Aorta (tissue), 5 donors: ENCODE results near the gene PLEKHB1. TPM values are rescaled to one million over a fixed set of nuclear protein-coding genes. Genes with fewer than 3 reads are reported as not detected.
A peak's percentile ranks its signal among the peaks of the same experiment; 100 is the strongest.

ENCODE experiments used
- ATAC-seq: fragments of 200-7000 bp; cut with Tn5 transposase; one replicate; pipeline ENCODE4 v1.9.1; 2022; ENCODE audit warnings: moderate library complexity; ENCODE audit not compliant: low FRiP score
- DNase-seq, 2 donors: peaks; one replicate each; pipeline ENCODE4 v3.0.0-alpha.2; 2020
- H3K27ac ChIP-seq, 2 donors: one replicate each; pipeline ENCODE4 v1.5.1; 2013; ENCODE audit warnings: low read length in 2 of 2, mild to moderate bottlenecking in 2 of 2, moderate library complexity in 2 of 2, control low read depth in 1 of 2, inconsistent platforms in 1 of 2, low read depth in 1 of 2
- H3K27me3 ChIP-seq, 2 donors: one replicate each; pipeline ENCODE4 v1.6.1; 2013; ENCODE audit warnings: control low read depth in 1 of 2, low read length in 1 of 2, mild to moderate bottlenecking in 1 of 2, moderate library complexity in 1 of 2; ENCODE audit not compliant: insufficient read depth in 2 of 2, control insufficient read depth in 1 of 2
- H3K36me3 ChIP-seq, 2 donors: one replicate each; pipeline ENCODE4 v1.6.1; 2013; ENCODE audit warnings: control low read depth in 1 of 2, low read length in 1 of 2, mild to moderate bottlenecking in 1 of 2; ENCODE audit not compliant: insufficient read depth in 2 of 2, control insufficient read depth in 1 of 2
- H3K4me1 ChIP-seq, 2 donors: one replicate each; pipeline ENCODE4 v1.6.1; 2013; ENCODE audit warnings: low read length in 2 of 2, control low read depth in 1 of 2, mild to moderate bottlenecking in 1 of 2, moderate library complexity in 1 of 2; ENCODE audit not compliant: insufficient read depth in 2 of 2, control insufficient read depth in 1 of 2
- H3K4me3 ChIP-seq, 2 donors: one replicate each; pipeline ENCODE4 v1.5.1; 2013; ENCODE audit warnings: low read length in 2 of 2, control low read depth in 1 of 2, mild to moderate bottlenecking in 1 of 2
- H3K9me3 ChIP-seq: one replicate; pipeline ENCODE4 v1.6.1; 2013; ENCODE audit warnings: mild to moderate bottlenecking, low read length; ENCODE audit not compliant: control insufficient read depth
- WGBS, 2 donors: extraction: QIAGEN DNeasy Blood & Tissue Kit; methylation state at CpG; one replicate each; pipeline ENCODE4 v1.1.7; 2013; 5-methylcytosine and 5-hydroxymethylcytosine counted together
- intact Hi-C, 2 donors: fragments of 100-400 bp; cut with DNase I; formaldehyde crosslinking; loops; one replicate each; pipeline versions ENCODE4 v1.14.2 to v1.15.0; 2022
- polyA plus RNA-seq, 2 donors: library from polyadenylated mRNA; stranded (reverse); fragments of 200-250 nt; gene quantifications; one replicate each; pipeline ENCODE4 v1.2.3, GENCODE V29; 2013
- total RNA-seq, 2 donors: library from RNA; stranded (reverse); fragmentation: NEBNext Ultra II Directional; extraction: Animal tissue kit (Norgen Biotek cat#: 25700); gene quantifications; one replicate each; pipeline ENCODE4 v1.2.1, GENCODE V29; 2021
- donor health status: healthy with polysubstance abuse.
- donor health status: Bipolar disorder and iron deficiency.
- donor health status: DM: no; HTN: no; CAD: no.
- donor health status: DM: no; HTN: no; CAD: no.
- donor health status: DM: yes; HTN: yes; CAD: no.

The PLEKHB1 gene
- total and polyA plus RNA-seq, 4 donors: 3.3 to 14.1 (median 7.0) TPM

- no peaks in the 10 kb centered on the region for H3K27me3 ChIP-seq
- H3K9me3 ChIP-seq: no peaks in the 10 kb centered on the region
- no peaks in the 10 kb centered on the region for H3K36me3 ChIP-seq
- DNase-seq (no peak), ATAC-seq (no peak)
- no peak overlapping the region for H3K4me3 ChIP-seq
- H3K4me1 ChIP-seq: no peaks in the 10 kb centered on the region
- intact Hi-C loops: no loop called here
- H3K27ac ChIP-seq: no peak overlapping the region
Observed at GRCh38 chr11:73641668-73642067, 4.7 kb upstream of the PLEKHB1 start.

DNA sequence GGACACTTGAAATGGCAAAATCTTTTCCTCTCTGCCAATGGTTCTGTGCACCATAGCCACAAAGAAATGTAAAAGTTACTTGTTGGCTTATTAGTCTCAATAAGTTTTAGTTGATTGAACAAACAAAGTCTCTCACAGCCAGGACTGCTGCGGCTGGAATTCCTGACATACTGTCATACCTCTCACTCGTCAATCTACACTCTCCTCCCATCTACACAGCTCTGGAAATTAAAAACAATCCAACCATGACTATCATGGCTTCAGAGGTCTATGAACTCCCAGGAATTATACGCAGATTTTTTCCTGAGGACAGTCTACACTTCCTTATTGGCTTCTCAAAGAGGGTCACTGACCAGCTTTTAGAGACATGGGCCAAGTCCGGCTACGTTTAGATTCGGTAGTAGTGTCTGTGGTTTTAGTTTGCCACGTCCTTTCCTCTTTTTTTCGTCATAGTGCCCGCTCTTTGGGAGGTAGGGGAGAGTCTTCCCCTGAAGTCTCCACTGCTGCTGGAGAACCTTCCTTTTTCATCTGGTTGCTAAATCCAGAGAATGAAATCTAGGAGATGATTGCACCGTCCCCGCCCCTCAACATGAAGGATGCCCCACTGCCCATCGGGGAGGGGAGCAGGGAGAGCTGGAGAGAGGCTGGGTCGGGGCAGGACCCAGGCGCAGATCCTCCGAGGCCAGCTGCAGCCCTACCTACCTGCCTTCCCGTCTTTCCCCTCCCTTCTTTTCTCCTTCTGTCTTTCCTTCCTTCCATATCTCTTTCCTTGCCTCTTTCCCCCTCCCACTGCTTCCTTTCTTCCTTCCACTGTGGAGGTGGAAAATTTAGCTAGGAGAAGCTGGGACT is 1.0 kb upstream of the PLEKHB1 start:
- WGBS, 2 donors: 42 to 47% methylated on average over 16 of the region's 16 CpGs
- H3K4me3 ChIP-seq: no peak overlapping the region

GRCh38 chr11:73647459-73648100 is 1.2 kb downstream of the PLEKHB1 start:
- intact Hi-C loops: no loop called here
- Histone ChIP-seq H3K36me3 (no peaks in the 10 kb centered on the region), H3K27ac (no peak overlapping the region), H3K27me3 (no peaks in the 10 kb centered on the region), H3K9me3 (no peaks in the 10 kb centered on the region), H3K4me3 (no peak overlapping the region), H3K4me1 (no peaks in the 10 kb centered on the region)
- peak; percentile 92 for ATAC-seq
- WGBS, 2 donors: 10 to 13% methylated on average over 22 to 23 of the region's 23 CpGs
- DNase-seq: peak; percentile 96

More for the DNA sequence above, 1.0 kb upstream of the PLEKHB1 start:
- Histone ChIP-seq H3K27ac (no peak overlapping the region), H3K4me1 (no peaks in the 10 kb centered on the region), H3K36me3 (no peaks in the 10 kb centered on the region), H3K27me3 (no peaks in the 10 kb centered on the region), H3K9me3 (no peaks in the 10 kb centered on the region)
- DNase-seq: no peak
- no peak for ATAC-seq
- intact Hi-C loops: no loop called here

DNA sequence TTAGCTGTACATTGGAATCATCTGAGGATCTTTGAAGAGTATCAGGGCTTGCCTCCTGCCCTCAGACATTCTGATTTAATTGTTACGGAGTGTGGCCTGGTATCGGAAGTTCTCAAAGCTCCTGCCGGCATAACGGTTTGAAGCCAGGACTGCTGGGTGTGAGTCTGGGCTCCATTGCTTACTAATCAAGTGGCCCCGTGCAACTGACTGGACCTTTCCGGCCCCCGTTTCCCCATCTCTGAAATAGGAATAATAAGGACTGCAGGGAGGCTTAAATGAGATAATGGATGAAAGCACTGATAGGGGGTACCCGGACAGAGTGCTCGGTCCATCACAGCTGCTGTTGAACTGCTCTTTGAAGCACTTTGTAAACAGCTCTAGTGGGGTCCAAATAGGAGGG is 1.7 kb downstream of the PLEKHB1 start:
- WGBS, 2 donors: 93 to 95% methylated on average over 9 of the region's 9 CpGs
- intact Hi-C loops: no loop called here
- Histone ChIP-seq H3K36me3 (no peaks in the 10 kb centered on the region), H3K9me3 (no peaks in the 10 kb centered on the region), H3K27ac (no peak overlapping the region), H3K4me1 (no peaks in the 10 kb centered on the region), H3K27me3 (no peaks in the 10 kb centered on the region), H3K4me3 (no peak overlapping the region)
- ATAC-seq: no peak
- DNase-seq: no peak

- no peak for DNase-seq
- intact Hi-C loops: no loop called here
- Histone ChIP-seq H3K27me3 (no peaks in the 10 kb centered on the region), H3K4me1 (no peaks in the 10 kb centered on the region), H3K9me3 (no peaks in the 10 kb centered on the region), H3K4me3 (no peak overlapping the region), H3K27ac (no peak overlapping the region), H3K36me3 (no peaks in the 10 kb centered on the region)
- WGBS, 2 donors: 64 to 71% methylated on average over 8 of the region's 8 CpGs
- ATAC-seq: no peak
Observed at GRCh38 chr11:73648571-73649046, 2.2 kb downstream of the PLEKHB1 start.

DNA sequence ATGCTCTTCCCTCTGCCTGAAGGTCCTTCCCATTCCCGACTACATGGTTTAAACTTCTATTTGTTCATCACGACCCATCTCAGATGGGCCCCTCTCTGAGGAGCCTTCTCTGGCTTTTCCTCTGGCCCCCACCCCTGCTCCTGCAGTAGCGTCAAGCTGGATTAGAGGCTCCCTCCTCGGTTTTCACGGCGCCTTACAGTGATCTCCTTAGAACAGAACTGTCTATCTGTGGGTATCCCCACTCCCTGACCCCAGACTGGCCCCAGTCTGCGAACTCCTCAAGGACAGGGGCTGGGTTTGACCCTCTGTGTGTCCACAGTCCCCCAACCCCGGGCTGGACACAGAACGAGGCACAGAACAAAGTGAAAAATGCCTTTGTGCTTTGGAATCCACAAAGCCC is 2.8 kb downstream of the PLEKHB1 start:
- H3K36me3 ChIP-seq: no peaks in the 10 kb centered on the region
- no peaks in the 10 kb centered on the region for H3K27me3 ChIP-seq
- no peaks in the 10 kb centered on the region for H3K4me1 ChIP-seq
- intact Hi-C loops: no loop called here
- H3K9me3 ChIP-seq: no peaks in the 10 kb centered on the region
- WGBS, 2 donors: 72 to 76% methylated on average over 9 of the region's 9 CpGs
- no peak overlapping the region for H3K27ac ChIP-seq
- ATAC-seq (no peak), DNase-seq (no peak)
- no peak overlapping the region for H3K4me3 ChIP-seq

- ATAC-seq (no peak), DNase-seq (no peak)
- H3K4me3 ChIP-seq: no peak overlapping the region
- H3K36me3 ChIP-seq: no peaks in the 10 kb centered on the region
- no peak overlapping the region for H3K27ac ChIP-seq
- no peaks in the 10 kb centered on the region for H3K27me3 ChIP-seq
- 93% methylated on average over 14 of the region's 14 CpGs for WGBS, 2 donors
- intact Hi-C loops: no loop called here
- H3K9me3 ChIP-seq: no peaks in the 10 kb centered on the region
- no peaks in the 10 kb centered on the region for H3K4me1 ChIP-seq
Observed at GRCh38 chr11:73650400-73650799, 4.0 kb downstream of the PLEKHB1 start.

DNA sequence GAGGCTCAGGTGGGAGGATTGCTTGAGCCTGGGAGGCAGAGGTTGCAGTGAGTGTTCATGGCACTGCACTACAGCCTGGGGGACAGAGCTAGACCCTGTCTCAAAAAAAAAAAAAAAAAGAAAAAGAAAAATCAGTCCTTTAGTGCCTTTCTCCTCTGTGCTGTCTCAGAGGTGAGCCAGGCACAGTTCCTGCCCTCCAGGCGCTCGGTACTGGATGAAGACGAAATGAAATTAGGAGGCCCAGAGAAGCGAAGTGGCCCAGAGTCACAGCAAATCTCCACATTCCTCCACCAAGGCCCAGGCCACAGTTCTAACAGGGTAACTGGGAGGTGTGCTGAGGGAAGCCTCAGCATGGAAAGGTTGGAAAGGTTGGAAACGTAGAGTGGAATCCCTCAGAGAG is 4.9 kb downstream of the PLEKHB1 start:
- H3K9me3 ChIP-seq: no peaks in the 10 kb centered on the region
- intact Hi-C loops: no loop called here
- H3K36me3 ChIP-seq: no peaks in the 10 kb centered on the region
- ATAC-seq (no peak), DNase-seq (no peak)
- no peaks in the 10 kb centered on the region for H3K27me3 ChIP-seq
- WGBS, 2 donors: 95% methylated on average over 5 of the region's 5 CpGs
- H3K4me1 ChIP-seq: no peaks in the 10 kb centered on the region
- H3K27ac ChIP-seq: no peak overlapping the region
- no peak overlapping the region for H3K4me3 ChIP-seq

DNA sequence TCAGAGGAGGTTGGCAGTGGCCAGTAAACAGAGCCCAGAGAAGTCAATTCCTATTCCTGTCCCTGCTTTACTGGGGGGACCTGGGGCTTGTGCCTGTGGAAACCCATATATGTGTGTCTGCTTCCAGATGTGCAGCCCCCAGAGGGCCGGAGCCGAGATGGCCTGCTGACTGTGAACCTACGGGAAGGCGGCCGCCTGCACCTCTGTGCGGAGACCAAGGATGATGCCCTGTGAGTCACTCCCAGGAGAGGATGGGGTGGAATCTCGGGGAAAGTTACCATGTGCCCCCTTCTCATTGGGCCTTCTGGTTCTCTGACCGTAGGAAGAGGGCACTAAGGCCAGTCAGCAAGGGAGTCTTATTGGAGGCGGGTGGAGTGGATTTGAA is 5.3 kb downstream of the PLEKHB1 start:
- no peaks in the 10 kb centered on the region for H3K36me3 ChIP-seq
- H3K27ac ChIP-seq: no peak overlapping the region
- H3K4me3 ChIP-seq: no peak overlapping the region
- ATAC-seq (no peak), DNase-seq (no peak)
- intact Hi-C loops: no loop called here
- H3K27me3 ChIP-seq: no peaks in the 10 kb centered on the region
- 94% methylated on average over 9 of the region's 9 CpGs for WGBS, 2 donors
- no peaks in the 10 kb centered on the region for H3K4me1 ChIP-seq
- H3K9me3 ChIP-seq: no peaks in the 10 kb centered on the region
